PC-9 (cell line): ENCODE results near the gene PAXX.

Experiments
- EZH2 ChIP-seq: fragments of 200-600 bp; sonication (generic); IDR thresholded peaks from 2 replicates; pipeline ENCODE4 v1.8.0; 2017; ENCODE audit warnings: antibody characterized with exemption, low read depth
- TF ChIP-seq, protein P1 (sequence below): fragments of 200-600 bp; sonication (generic); conservative IDR thresholded peaks from 2 replicates; pipeline ENCODE4 v1.6.1; 2017; ENCODE audit warnings: mixed run types, antibody characterized with exemption, mild to moderate bottlenecking, moderate library complexity

DNA sequence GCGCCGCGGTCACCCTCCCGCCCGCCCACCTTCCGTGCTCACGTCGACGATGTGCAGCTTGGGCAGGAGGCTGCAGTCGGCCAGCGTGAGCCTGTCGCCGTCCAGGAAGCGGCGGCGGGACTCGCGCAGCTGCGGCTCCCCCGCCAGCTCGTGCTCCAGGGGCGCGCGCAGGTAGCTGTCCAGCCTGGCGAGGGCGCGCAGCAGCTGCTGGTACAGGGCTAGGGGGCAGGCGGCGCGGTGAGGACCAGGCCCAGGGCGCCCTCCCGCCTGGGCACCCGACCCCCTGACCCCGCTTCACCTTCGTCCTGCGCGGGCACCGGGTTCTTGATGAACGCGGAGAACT lies 2.6 kb downstream of the PAXX start:
- TF ChIP-seq, protein P1, sequence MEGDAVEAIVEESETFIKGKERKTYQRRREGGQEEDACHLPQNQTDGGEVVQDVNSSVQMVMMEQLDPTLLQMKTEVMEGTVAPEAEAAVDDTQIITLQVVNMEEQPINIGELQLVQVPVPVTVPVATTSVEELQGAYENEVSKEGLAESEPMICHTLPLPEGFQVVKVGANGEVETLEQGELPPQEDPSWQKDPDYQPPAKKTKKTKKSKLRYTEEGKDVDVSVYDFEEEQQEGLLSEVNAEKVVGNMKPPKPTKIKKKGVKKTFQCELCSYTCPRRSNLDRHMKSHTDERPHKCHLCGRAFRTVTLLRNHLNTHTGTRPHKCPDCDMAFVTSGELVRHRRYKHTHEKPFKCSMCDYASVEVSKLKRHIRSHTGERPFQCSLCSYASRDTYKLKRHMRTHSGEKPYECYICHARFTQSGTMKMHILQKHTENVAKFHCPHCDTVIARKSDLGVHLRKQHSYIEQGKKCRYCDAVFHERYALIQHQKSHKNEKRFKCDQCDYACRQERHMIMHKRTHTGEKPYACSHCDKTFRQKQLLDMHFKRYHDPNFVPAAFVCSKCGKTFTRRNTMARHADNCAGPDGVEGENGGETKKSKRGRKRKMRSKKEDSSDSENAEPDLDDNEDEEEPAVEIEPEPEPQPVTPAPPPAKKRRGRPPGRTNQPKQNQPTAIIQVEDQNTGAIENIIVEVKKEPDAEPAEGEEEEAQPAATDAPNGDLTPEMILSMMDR = no peak
- TF ChIP-seq EZH2 = no peak
